Upper lobe of left lung (tissue), 4 donors: ENCODE data around the gene KCTD12.

Source experiments
- CTCF ChIP-seq, 6 experiments: fragments of 450-650 bp in 4 of 6; fragments of 200-600 bp in 2 of 6; sonication (generic) in 2 of 6; IDR thresholded peaks; one replicate each; pipeline ENCODE4 v1.5.1; 2016 to 2019; ENCODE audit warnings: antibody characterized with exemption in 6 of 6
- EP300 ChIP-seq, 4 donors: sonication (generic); formaldehyde crosslinking; IDR thresholded peaks; one replicate each; pipeline ENCODE4 v1.5.1; 2017; ENCODE audit warnings: antibody characterized with exemption in 4 of 4, control low read depth in 2 of 4
- POLR2A ChIP-seq, 4 donors: fragments of 450-650 bp; IDR thresholded peaks; one replicate each; pipeline ENCODE4 v1.5.1; 2016 to 2017; ENCODE audit warnings: antibody characterized with exemption in 4 of 4, mild to moderate bottlenecking in 2 of 4
- POLR2AphosphoS5 ChIP-seq, 2 donors: sonication (generic); formaldehyde crosslinking; IDR thresholded peaks; one replicate each; pipeline ENCODE4 v1.5.1; 2017; ENCODE audit warnings: antibody characterized with exemption in 2 of 2

- peak; percentile 24 to 70 (median 60) for TF ChIP-seq CTCF (IDR thresholded peaks at IDR 0.05)
- peak in 3 of 4 donors; percentile 60 to 92 (median 88) for TF ChIP-seq POLR2A (IDR thresholded peaks at IDR 0.05)
- peak; percentile 84 to 95 for TF ChIP-seq POLR2AphosphoS5 (IDR thresholded peaks at IDR 0.05)
- TF ChIP-seq EP300 (IDR thresholded peaks at IDR 0.05), result no peak
These were observed at the start of gene KCTD12 for GRCh38 chr13:76886292-76887075.
